Skin epidermis (tissue), 12 donors: ENCODE results near the gene HIVEP3.

Experiments
- H3K27ac ChIP-seq, 21 experiments: fragments of 200-600 bp; sonication (generic) in 11 of 21; one replicate each; pipeline ENCODE4 v1.5.0; 2020; ENCODE audit warnings: mild to moderate bottlenecking in 3 of 21, inconsistent platforms in 2 of 21, moderate library complexity in 2 of 21
- H3K4me3 ChIP-seq, 7 experiments: fragments of 200-600 bp; sonication (generic) in 2 of 7; one replicate each; pipeline ENCODE4 v1.5.0; 2020; ENCODE audit warnings: inconsistent platforms in 2 of 7, mild to moderate bottlenecking in 2 of 7, moderate library complexity in 1 of 7

Gene HIVEP3

GRCh38 chr1:41728403-41729202 is 190.1 kb downstream of the HIVEP3 start:
- peak overlapping the region in 5 of 21 experiments; percentile 20 to 79 (median 48) for H3K27ac ChIP-seq
- H3K4me3 ChIP-seq = no peak overlapping the region

GRCh38 chr1:41727749-41728115 is 191.0 kb downstream of the HIVEP3 start:
- Histone ChIP-seq H3K4me3 (no peak overlapping the region), H3K27ac (peak overlapping the region in 7 of 21 experiments; percentile 20 to 81 (median 62))

- H3K4me3 ChIP-seq = no peak overlapping the region
- peak overlapping the region in 14 of 21 experiments; percentile 17 to 81 (median 41) for H3K27ac ChIP-seq
These were observed 191.6 kb downstream of the HIVEP3 start for GRCh38 chr1:41726899-41727748.

- Histone ChIP-seq H3K27ac (peak overlapping the region in 5 of 21 experiments; percentile 27 to 81 (median 62)), H3K4me3 (no peak overlapping the region)
These were observed 192.4 kb downstream of the HIVEP3 start for GRCh38 chr1:41726292-41726691.

- H3K27ac ChIP-seq = no peak overlapping the region
These were observed 193.8 kb downstream of the HIVEP3 start for GRCh38 chr1:41724926-41725325.

GRCh38 chr1:41724248-41724647 is 194.5 kb downstream of the HIVEP3 start:
- no peak overlapping the region for H3K27ac ChIP-seq
- H3K4me3 ChIP-seq = no peak overlapping the region

More at GRCh38 chr1:41724926-41725325, 193.8 kb downstream of the HIVEP3 start:
- H3K4me3 ChIP-seq = no peak overlapping the region

GRCh38 chr1:41723786-41724185 is 194.9 kb downstream of the HIVEP3 start:
- no peak overlapping the region for H3K4me3 ChIP-seq
- no peak overlapping the region for H3K27ac ChIP-seq

- H3K27ac ChIP-seq = no peak overlapping the region
- no peak overlapping the region for H3K4me3 ChIP-seq
These were observed 196.5 kb downstream of the HIVEP3 start for GRCh38 chr1:41722184-41722583.

GRCh38 chr1:41720861-41721410 is 197.8 kb downstream of the HIVEP3 start:
- H3K4me3 ChIP-seq = no peak overlapping the region
- H3K27ac ChIP-seq = peak overlapping the region in 1 of 21 experiments; percentile 30

GRCh38 chr1:41719590-41719989 is 199.1 kb downstream of the HIVEP3 start:
- H3K4me3 ChIP-seq = no peak overlapping the region
- no peak overlapping the region for H3K27ac ChIP-seq

GRCh38 chr1:41719128-41719527 is 199.6 kb downstream of the HIVEP3 start:
- Histone ChIP-seq H3K4me3 (no peak overlapping the region), H3K27ac (no peak overlapping the region)

GRCh38 chr1:41718497-41718896 is 200.2 kb downstream of the HIVEP3 start:
- Histone ChIP-seq H3K4me3 (no peak overlapping the region), H3K27ac (no peak overlapping the region)

- Histone ChIP-seq H3K27ac (no peak overlapping the region), H3K4me3 (no peak overlapping the region)
These were observed 202.3 kb downstream of the HIVEP3 start for GRCh38 chr1:41716188-41717130.

- no peak overlapping the region for H3K27ac ChIP-seq
These were observed 203.2 kb downstream of the HIVEP3 start for GRCh38 chr1:41715441-41716095.

GRCh38 chr1:41714638-41715389 is 203.9 kb downstream of the HIVEP3 start:
- Histone ChIP-seq H3K4me3 (no peak overlapping the region), H3K27ac (no peak overlapping the region)

More at GRCh38 chr1:41715441-41716095, 203.2 kb downstream of the HIVEP3 start:
- no peak overlapping the region for H3K4me3 ChIP-seq

- H3K27ac ChIP-seq = no peak overlapping the region
- no peak overlapping the region for H3K4me3 ChIP-seq
These were observed 205.0 kb downstream of the HIVEP3 start for GRCh38 chr1:41713557-41714327.

- no peak overlapping the region for H3K27ac ChIP-seq
These were observed 205.6 kb downstream of the HIVEP3 start for GRCh38 chr1:41713141-41713540.

More at GRCh38 chr1:41713141-41713540, 205.6 kb downstream of the HIVEP3 start:
- H3K4me3 ChIP-seq = no peak overlapping the region
